ENCODE results near the gene EMSY. TPM values are rescaled to one million over a fixed set of nuclear protein-coding genes. Genes with fewer than 3 reads are reported as not detected.
A peak's percentile ranks its signal among the peaks of the same experiment; 100 is the strongest.

The EMSY gene
- total RNA-seq, 2 donors from 2014 or later, result 17.8 to 19.7 TPM

- DNase-seq (no peak), ATAC-seq (no peak)
- intact Hi-C loops (cut with DNase I), result no loop called here
Measured at GRCh38 chr11:76600124-76600655, 155.4 kb downstream of the EMSY start.

- DNase-seq (no peak), ATAC-seq (no peak)
- intact Hi-C loops (cut with DNase I), result no loop called here
Measured at GRCh38 chr11:76601272-76601671, 156.5 kb downstream of the EMSY start.

DNA sequence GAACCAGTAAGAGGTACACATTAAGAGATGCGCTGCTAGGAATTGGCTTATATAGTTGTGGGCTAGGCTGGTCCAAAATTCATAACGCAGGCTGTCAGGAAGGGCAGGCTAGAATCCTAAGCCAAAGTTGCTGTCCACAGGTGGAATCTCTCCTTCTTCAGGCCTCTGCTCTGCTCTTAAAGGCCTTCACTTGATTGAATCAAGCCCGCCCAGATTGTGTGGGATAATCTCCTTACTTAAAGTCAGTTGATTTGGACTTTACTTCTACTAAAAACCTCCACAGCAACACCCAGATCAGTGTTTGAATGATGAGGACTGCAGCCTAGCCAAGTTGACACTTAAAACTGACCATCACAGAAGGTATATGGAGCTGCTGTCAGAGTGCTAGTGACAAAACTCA is 156.9 kb downstream of the EMSY start:
- intact Hi-C loops (cut with DNase I), result no loop called here
- ATAC-seq, result no peak
- no peak for DNase-seq

GRCh38 chr11:76602431-76602861 is 157.6 kb downstream of the EMSY start:
- DNase-seq, result peak; percentile 81
- peak; percentile 51 to 72 for ATAC-seq
- intact Hi-C loops (cut with DNase I), result no loop called here

Other genes starting within 250 kb of the EMSY start
- 1 to 10 TPM; 3.4 to 6.6 TPM for gene WNT11, start 238.5 kb upstream of the EMSY start, total RNA-seq
- 10 to 100 TPM; 16.5 to 25.2 TPM for gene THAP12, start 63.9 kb upstream of the EMSY start, total RNA-seq
- 1 to 10 TPM in 1 of 2 donors, under 1 TPM in 1; 0.99 to 2.1 TPM for gene GVQW3, start 63.7 kb upstream of the EMSY start, total RNA-seq
- 10 to 100 TPM; 43.8 to 88.2 TPM for gene LRRC32, start 225.7 kb downstream of the EMSY start, total RNA-seq

Measured in left cardiac atrium (tissue), 4 donors.